ENCODE measurements around the gene ASB9. TPM values are rescaled to one million over a fixed set of nuclear protein-coding genes. Genes with fewer than 3 reads are reported as not detected.
"Not testable (repeated sequence)": the region's sequence is repeated elsewhere in the genome, so short reads cannot be mapped to it uniquely, and the experiment has no call there.

The ASB9 gene
- total RNA-seq, 1 experiment from 2014 or later, result 5.7 TPM

DNA sequence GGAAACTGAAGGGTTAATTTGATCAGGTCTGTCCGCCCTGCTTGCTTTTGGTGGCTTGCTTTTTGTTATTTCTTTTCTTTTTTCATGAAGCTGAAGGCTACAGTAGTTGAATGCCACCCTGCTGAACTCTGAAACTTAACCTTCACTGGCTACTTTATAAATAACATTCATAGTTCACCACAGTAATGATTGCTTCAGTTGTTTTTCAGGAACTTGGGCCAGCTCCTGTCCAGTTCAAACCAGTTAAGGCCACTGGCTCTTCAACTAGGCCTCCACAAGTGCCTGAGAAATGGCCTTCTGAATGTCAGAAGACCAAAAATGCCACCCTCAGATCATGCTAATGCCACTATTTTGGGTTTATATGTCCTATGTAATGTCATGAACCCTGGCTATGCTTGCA lies 7.7 kb upstream of the ASB9 start:
- Histone ChIP-seq H3K4me3 (no peak overlapping the region), H3K27ac (no peak overlapping the region), H3K9me2 (ENCODE audit: insufficient read depth) (no peaks in the 10 kb centered on the region), H4K20me1 (ENCODE audit: insufficient read depth) (no peaks in the 10 kb centered on the region), H3F3A (ENCODE audit: insufficient read depth, low read depth) (no peaks in the 10 kb centered on the region), H3K27me3 (ENCODE audit: insufficient read depth, low read depth) (no peaks in the 10 kb centered on the region), H3K9me3 (ENCODE audit: insufficient read depth, low read depth) (no peaks in the 10 kb centered on the region), H3K4me1 (replicated peaks; ENCODE audit: insufficient read depth) (no peaks in the 10 kb centered on the region), H3K79me2 (ENCODE audit: low read depth) (no peaks in the 10 kb centered on the region), H3K36me3 (ENCODE audit: low read depth) (no peaks in the 10 kb centered on the region), H2AFZ (no peak overlapping the region), H3K4me2 (no peak overlapping the region)
- intact Hi-C loops (cut with micrococcal nuclease; ENCODE audit: unreplicated experiment), result no loop called here
- no TSS peak for BruUV-seq (replicated peaks)
- DNase-seq, result no peak
- ChIA-PET CTCF (no interaction called here), POLR2A (ENCODE audit: unreplicated experiment) (no interaction called here)
- TF ChIP-seq, protein P1, sequence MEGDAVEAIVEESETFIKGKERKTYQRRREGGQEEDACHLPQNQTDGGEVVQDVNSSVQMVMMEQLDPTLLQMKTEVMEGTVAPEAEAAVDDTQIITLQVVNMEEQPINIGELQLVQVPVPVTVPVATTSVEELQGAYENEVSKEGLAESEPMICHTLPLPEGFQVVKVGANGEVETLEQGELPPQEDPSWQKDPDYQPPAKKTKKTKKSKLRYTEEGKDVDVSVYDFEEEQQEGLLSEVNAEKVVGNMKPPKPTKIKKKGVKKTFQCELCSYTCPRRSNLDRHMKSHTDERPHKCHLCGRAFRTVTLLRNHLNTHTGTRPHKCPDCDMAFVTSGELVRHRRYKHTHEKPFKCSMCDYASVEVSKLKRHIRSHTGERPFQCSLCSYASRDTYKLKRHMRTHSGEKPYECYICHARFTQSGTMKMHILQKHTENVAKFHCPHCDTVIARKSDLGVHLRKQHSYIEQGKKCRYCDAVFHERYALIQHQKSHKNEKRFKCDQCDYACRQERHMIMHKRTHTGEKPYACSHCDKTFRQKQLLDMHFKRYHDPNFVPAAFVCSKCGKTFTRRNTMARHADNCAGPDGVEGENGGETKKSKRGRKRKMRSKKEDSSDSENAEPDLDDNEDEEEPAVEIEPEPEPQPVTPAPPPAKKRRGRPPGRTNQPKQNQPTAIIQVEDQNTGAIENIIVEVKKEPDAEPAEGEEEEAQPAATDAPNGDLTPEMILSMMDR (conservative IDR thresholded peaks at IDR 0.05), result no peak
- TF ChIP-seq EZH2 (IDR thresholded peaks at IDR 0.05; ENCODE audit: low read depth), result no peak

DNA sequence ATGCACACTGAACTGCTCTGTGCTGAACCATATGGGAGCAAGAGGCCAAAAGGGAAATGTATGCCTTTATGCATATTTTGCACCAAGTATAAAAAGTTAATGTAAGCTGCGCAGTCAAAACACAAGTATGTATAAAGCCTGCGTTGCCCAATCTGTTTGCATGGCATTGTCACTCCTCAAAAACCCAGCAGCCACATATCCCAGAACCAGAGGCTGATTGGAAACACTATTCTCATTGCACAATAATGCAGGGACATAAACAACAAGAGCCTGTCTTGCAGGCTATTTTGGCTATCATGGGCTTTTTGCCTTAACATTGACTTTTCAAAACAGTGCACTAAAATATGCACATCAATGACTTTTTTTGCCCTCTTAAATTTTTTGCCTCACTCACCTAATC lies 5.1 kb upstream of the ASB9 start:
- TF ChIP-seq EZH2 (IDR thresholded peaks at IDR 0.05; ENCODE audit: low read depth), result no peak
- TF ChIP-seq, protein P1 (conservative IDR thresholded peaks at IDR 0.05), result no peak
- BruUV-seq (replicated peaks), result no TSS peak
- Histone ChIP-seq H3K27ac (no peak overlapping the region), H2AFZ (no peak overlapping the region), H3K27me3 (ENCODE audit: insufficient read depth, low read depth) (no peaks in the 10 kb centered on the region), H3K9me2 (ENCODE audit: insufficient read depth) (no peaks in the 10 kb centered on the region), H3K9me3 (ENCODE audit: insufficient read depth, low read depth) (no peaks in the 10 kb centered on the region), H3K4me2 (no peak overlapping the region), H3K4me1 (replicated peaks; ENCODE audit: insufficient read depth) (peaks cover 12% of the 10 kb centered on the region), H4K20me1 (ENCODE audit: insufficient read depth) (no peaks in the 10 kb centered on the region), H3F3A (ENCODE audit: insufficient read depth, low read depth) (peaks cover 7% of the 10 kb centered on the region), H3K4me3 (no peak overlapping the region), H3K79me2 (ENCODE audit: low read depth) (no peaks in the 10 kb centered on the region), H3K36me3 (ENCODE audit: low read depth) (no peaks in the 10 kb centered on the region)
- POLR2A ChIA-PET (ENCODE audit: unreplicated experiment), result no interaction called here
- CTCF ChIA-PET, result no interaction called here
- no peak for DNase-seq
- intact Hi-C loops (cut with micrococcal nuclease; ENCODE audit: unreplicated experiment), result no loop called here

DNA sequence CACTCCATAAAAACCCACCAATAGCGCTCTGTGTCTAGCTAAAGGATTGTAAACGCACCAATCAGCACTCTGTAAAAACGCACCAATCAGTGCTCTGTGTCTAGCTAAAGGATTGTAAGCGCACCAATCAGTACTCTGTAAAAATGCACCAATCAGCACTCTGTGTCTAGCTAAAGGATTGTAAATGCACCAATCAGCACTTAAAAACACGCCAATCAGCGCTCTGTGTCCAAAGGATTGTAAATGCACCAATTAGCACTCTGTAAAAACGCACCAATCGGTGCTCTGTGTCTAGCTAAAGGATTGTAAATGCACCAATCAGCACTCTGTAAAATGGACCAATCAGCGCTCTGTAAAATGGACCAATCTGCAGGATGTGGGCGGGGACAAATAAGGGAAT lies 3.4 kb upstream of the ASB9 start:
- H3K9me3 ChIP-seq (ENCODE audit: insufficient read depth, low read depth); H2AFZ ChIP-seq; H4K20me1 ChIP-seq (ENCODE audit: insufficient read depth); H3K4me3 ChIP-seq; H3K79me2 ChIP-seq (ENCODE audit: low read depth); H3K27me3 ChIP-seq (ENCODE audit: insufficient read depth, low read depth); POLR2A ChIA-PET (ENCODE audit: unreplicated experiment); CTCF ChIA-PET; BruUV-seq (replicated peaks); DNase-seq; H3K9me2 ChIP-seq (ENCODE audit: insufficient read depth); H3K36me3 ChIP-seq (ENCODE audit: low read depth); intact Hi-C loops (cut with micrococcal nuclease; ENCODE audit: unreplicated experiment); H3K27ac ChIP-seq; H3K4me2 ChIP-seq: not testable (repeated sequence)
- Histone ChIP-seq H3K4me1 (replicated peaks; ENCODE audit: insufficient read depth) (peaks cover 21% of the 10 kb centered on the region), H3F3A (ENCODE audit: insufficient read depth, low read depth) (peaks cover 17% of the 10 kb centered on the region)

DNA sequence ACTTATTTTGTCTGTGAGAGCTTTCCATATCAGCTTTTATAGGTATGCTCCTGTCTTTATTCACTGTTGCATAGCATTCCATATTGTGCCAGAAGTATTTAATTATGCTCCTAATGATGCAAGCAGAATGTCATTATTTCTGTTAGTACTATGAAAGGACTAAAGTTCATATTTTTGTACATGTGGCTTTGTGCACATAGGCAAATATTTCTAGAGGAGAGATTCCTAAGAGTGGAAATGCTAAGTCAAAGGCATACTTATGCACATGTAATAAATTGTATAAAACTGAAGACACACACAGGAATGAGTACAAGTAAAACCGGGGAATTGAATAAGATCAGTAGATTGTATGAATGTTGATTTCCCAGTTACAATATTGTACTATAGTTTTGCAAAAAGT lies 1.9 kb upstream of the ASB9 start:
- H3K36me3 ChIP-seq (ENCODE audit: low read depth), result no peaks in the 10 kb centered on the region
- H3F3A ChIP-seq (ENCODE audit: insufficient read depth, low read depth), result peaks cover 17% of the 10 kb centered on the region
- H3K9me2 ChIP-seq (ENCODE audit: insufficient read depth), result no peaks in the 10 kb centered on the region
- no peaks in the 10 kb centered on the region for H4K20me1 ChIP-seq (ENCODE audit: insufficient read depth)
- H3K4me1 ChIP-seq (replicated peaks; ENCODE audit: insufficient read depth), result peaks cover 21% of the 10 kb centered on the region
- intact Hi-C loops (cut with micrococcal nuclease; ENCODE audit: unreplicated experiment), result no loop called here
- BruUV-seq (replicated peaks), result no TSS peak
- no peaks in the 10 kb centered on the region for H3K79me2 ChIP-seq (ENCODE audit: low read depth)
- TF ChIP-seq, protein P1 (conservative IDR thresholded peaks at IDR 0.05), result no peak
- TF ChIP-seq EZH2 (IDR thresholded peaks at IDR 0.05; ENCODE audit: low read depth), result no peak
- no peaks in the 10 kb centered on the region for H3K27me3 ChIP-seq (ENCODE audit: insufficient read depth, low read depth)
- no peak for DNase-seq
- POLR2A ChIA-PET (ENCODE audit: unreplicated experiment), result no interaction called here
- no peak overlapping the region for H3K27ac ChIP-seq
- no peak overlapping the region for H2AFZ ChIP-seq
- CTCF ChIA-PET, result no interaction called here
- no peak overlapping the region for H3K4me2 ChIP-seq
- H3K9me3 ChIP-seq (ENCODE audit: insufficient read depth, low read depth), result no peaks in the 10 kb centered on the region
- H3K4me3 ChIP-seq, result no peak overlapping the region

Data from PC-9 (cell line).